Dermis blood vessel endothelial cell (primary cell): ENCODE data around the gene KRTAP1-5. TPM values are rescaled to one million over a fixed set of nuclear protein-coding genes. Genes with fewer than 3 reads are reported as not detected.
"Not testable (repeated sequence)": the region's sequence is repeated elsewhere in the genome, so short reads cannot be mapped to it uniquely, and the experiment has no call there.

Experiments
- DNase-seq: peaks from one replicate; pipeline ENCODE4 v3.0.0; 2010
- total RNA-seq: library from RNA; depleted of rRNA; stranded (reverse); fragments of >200 nt; gene quantifications from 2 replicates; pipeline ENCODE4 v1.2.3, GENCODE V29; 2014

Gene KRTAP1-5
- not detected in 2 replicates for total RNA-seq

GRCh38 chr17:41026715-41027471 lies at the start of gene KRTAP1-5:
TSS of gene KRTAP1-5 (minus strand) at chr17:41027208. CDS start at chr17:41027155, 53 bp downstream.
- no peak for DNase-seq

- DNase-seq, result no peak
Measured at GRCh38 chr17:41076788-41077187, 49.8 kb upstream of the KRTAP1-5 start.

GRCh38 chr17:41073676-41074075 lies 46.7 kb upstream of the KRTAP1-5 start:
- DNase-seq, result no peak

- no peak for DNase-seq
Measured at GRCh38 chr17:41071606-41072360, 44.8 kb upstream of the KRTAP1-5 start.

- DNase-seq, result no peak
Measured at GRCh38 chr17:41069031-41069430, 42.0 kb upstream of the KRTAP1-5 start.

GRCh38 chr17:41067281-41067680 lies 40.3 kb upstream of the KRTAP1-5 start:
- DNase-seq, result no peak

- DNase-seq, result no peak
Measured at GRCh38 chr17:41065829-41066624, 39.0 kb upstream of the KRTAP1-5 start, which contains the start of gene KRTAP2-4. TSS of gene KRTAP2-4 (minus strand) at chr17:41065879. CDS start at chr17:41065845, 34 bp downstream.

GRCh38 chr17:41065016-41065689 lies 38.1 kb upstream of the KRTAP1-5 start:
- not testable (repeated sequence) for DNase-seq

GRCh38 chr17:41064301-41064700 lies 37.3 kb upstream of the KRTAP1-5 start:
- no peak for DNase-seq

GRCh38 chr17:41063449-41063848 lies 36.4 kb upstream of the KRTAP1-5 start:
- no peak for DNase-seq

- DNase-seq, result no peak
Measured at GRCh38 chr17:41061964-41062363, 35.0 kb upstream of the KRTAP1-5 start.

- DNase-seq, result peak; percentile 32
Measured at GRCh38 chr17:41060052-41060604, 33.1 kb upstream of the KRTAP1-5 start, which contains the start of gene KRTAP2-3. TSS of gene KRTAP2-3 (minus strand) at chr17:41060114. CDS start at chr17:41060050, 64 bp downstream.

GRCh38 chr17:41059276-41060051 lies 32.5 kb upstream of the KRTAP1-5 start:
- DNase-seq, result not testable (repeated sequence)

GRCh38 chr17:41058741-41059140 lies 31.7 kb upstream of the KRTAP1-5 start:
- no peak for DNase-seq

GRCh38 chr17:41057547-41057946 lies 30.5 kb upstream of the KRTAP1-5 start:
- no peak for DNase-seq

GRCh38 chr17:41055130-41055529 lies 28.1 kb upstream of the KRTAP1-5 start, which contains the start of gene KRTAP2-2:
TSS of gene KRTAP2-2 (minus strand) at chr17:41055230. CDS start at chr17:41055211, 19 bp downstream.
- not testable (repeated sequence) for DNase-seq

GRCh38 chr17:41054556-41054955 lies 27.5 kb upstream of the KRTAP1-5 start:
- DNase-seq, result not testable (repeated sequence)

- DNase-seq, result no peak
Measured at GRCh38 chr17:41054025-41054424, 27.0 kb upstream of the KRTAP1-5 start.

GRCh38 chr17:41052566-41052965 lies 25.6 kb upstream of the KRTAP1-5 start:
- DNase-seq, result no peak

- peak; percentile 5 for DNase-seq
Measured at GRCh38 chr17:41049110-41049509, 22.1 kb upstream of the KRTAP1-5 start.

- no peak for DNase-seq
Measured at GRCh38 chr17:41048441-41048840, 21.4 kb upstream of the KRTAP1-5 start.
